ENCODE results near the gene UST.
"Not testable (repeated sequence)": the region's sequence is repeated elsewhere in the genome, so short reads cannot be mapped to it uniquely, and the experiment has no call there.

The UST gene

GRCh38 chr6:149001422-149001821 is 254.6 kb downstream of the UST start:
- H3K4me3 ChIP-seq (IDR thresholded peaks at IDR 0.05; ENCODE audit: insufficient read depth, low read depth, low read length) = no peak overlapping the region
- no peak for TF ChIP-seq CTCF (conservative IDR thresholded peaks at IDR 0.05; ENCODE audit: low read depth, low read length)
- no peaks in the 10 kb centered on the region for H3K36me3 ChIP-seq (ENCODE audit: insufficient read depth)
- no peaks in the 10 kb centered on the region for H3K79me2 ChIP-seq (ENCODE audit: insufficient read depth, low read depth)
- H3K9ac ChIP-seq = no peak overlapping the region
- no peak overlapping the region for H3K27ac ChIP-seq
- H3K4me1 ChIP-seq (ENCODE audit: low read depth, poor library complexity, severe bottlenecking) = peaks cover 34% of the 10 kb centered on the region
- peaks cover 25% of the 10 kb centered on the region; the same call in 1 of the 2 replicates for H3K27me3 ChIP-seq (ENCODE audit: insufficient read depth, low read depth)
- H3K4me2 ChIP-seq = no peak overlapping the region
- no peak overlapping the region for H2AFZ ChIP-seq (ENCODE audit: low read depth)
- no peaks in the 10 kb centered on the region for H4K20me1 ChIP-seq (ENCODE audit: insufficient read depth)

GRCh38 chr6:149003560-149003959 is 256.7 kb downstream of the UST start:
- Histone ChIP-seq H3K4me2 (no peak overlapping the region), H2AFZ (ENCODE audit: low read depth) (no peak overlapping the region), H3K4me3 (IDR thresholded peaks at IDR 0.05; ENCODE audit: insufficient read depth, low read depth, low read length) (no peak overlapping the region), H3K9ac (no peak overlapping the region), H3K27ac (no peak overlapping the region), H3K4me1 (ENCODE audit: low read depth, poor library complexity, severe bottlenecking) (peaks cover 12% of the 10 kb centered on the region), H3K36me3 (ENCODE audit: insufficient read depth) (no peaks in the 10 kb centered on the region), H3K79me2 (ENCODE audit: insufficient read depth, low read depth) (no peaks in the 10 kb centered on the region), H3K27me3 (ENCODE audit: insufficient read depth, low read depth) (peaks cover 18% of the 10 kb centered on the region; the same call in 1 of the 2 replicates), H4K20me1 (ENCODE audit: insufficient read depth) (no peaks in the 10 kb centered on the region)
- no peak for TF ChIP-seq CTCF (conservative IDR thresholded peaks at IDR 0.05; ENCODE audit: low read depth, low read length)

- H3K9ac ChIP-seq = no peak overlapping the region
- TF ChIP-seq CTCF (conservative IDR thresholded peaks at IDR 0.05; ENCODE audit: low read depth, low read length) = no peak
- H4K20me1 ChIP-seq (ENCODE audit: insufficient read depth) = no peaks in the 10 kb centered on the region
- H3K27ac ChIP-seq = no peak overlapping the region
- peaks cover 1% of the 10 kb centered on the region for H3K4me1 ChIP-seq (ENCODE audit: low read depth, poor library complexity, severe bottlenecking)
- H3K79me2 ChIP-seq (ENCODE audit: insufficient read depth, low read depth) = no peaks in the 10 kb centered on the region
- H3K36me3 ChIP-seq (ENCODE audit: insufficient read depth) = no peaks in the 10 kb centered on the region
- H3K4me2 ChIP-seq = no peak overlapping the region
- no peak overlapping the region for H2AFZ ChIP-seq (ENCODE audit: low read depth)
- H3K4me3 ChIP-seq (IDR thresholded peaks at IDR 0.05; ENCODE audit: insufficient read depth, low read depth, low read length) = no peak overlapping the region
- H3K27me3 ChIP-seq (ENCODE audit: insufficient read depth, low read depth) = peaks cover 11% of the 10 kb centered on the region; the same call in 1 of the 2 replicates
Observed at GRCh38 chr6:149004664-149005063, 257.8 kb downstream of the UST start.

DNA sequence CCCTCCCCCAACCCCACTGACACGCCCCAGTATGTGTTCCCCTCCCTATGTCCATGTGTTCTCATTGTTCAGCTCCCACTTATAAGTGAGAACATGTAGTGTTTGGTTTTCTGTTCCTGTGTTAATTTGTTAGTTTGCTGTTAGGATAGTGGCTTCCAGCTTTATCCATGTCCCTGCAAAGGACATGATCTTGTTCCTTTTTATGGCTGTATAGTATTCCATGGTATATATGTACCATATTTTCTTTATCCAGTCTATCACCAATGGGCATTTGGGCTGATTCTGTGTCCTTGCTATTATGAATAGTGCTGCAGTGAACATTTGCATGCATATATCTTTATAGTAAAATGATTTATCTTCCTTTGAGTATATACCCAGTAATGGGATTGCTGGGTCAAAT is 259.4 kb downstream of the UST start:
- H3K36me3 ChIP-seq (ENCODE audit: insufficient read depth); H2AFZ ChIP-seq (ENCODE audit: low read depth); H3K4me3 ChIP-seq (IDR thresholded peaks at IDR 0.05; ENCODE audit: insufficient read depth, low read depth, low read length); H3K27ac ChIP-seq; H3K4me1 ChIP-seq (ENCODE audit: low read depth, poor library complexity, severe bottlenecking); H3K79me2 ChIP-seq (ENCODE audit: insufficient read depth, low read depth); H3K9ac ChIP-seq; H4K20me1 ChIP-seq (ENCODE audit: insufficient read depth); H3K4me2 ChIP-seq; H3K27me3 ChIP-seq (ENCODE audit: insufficient read depth, low read depth): not testable (repeated sequence)

DNA sequence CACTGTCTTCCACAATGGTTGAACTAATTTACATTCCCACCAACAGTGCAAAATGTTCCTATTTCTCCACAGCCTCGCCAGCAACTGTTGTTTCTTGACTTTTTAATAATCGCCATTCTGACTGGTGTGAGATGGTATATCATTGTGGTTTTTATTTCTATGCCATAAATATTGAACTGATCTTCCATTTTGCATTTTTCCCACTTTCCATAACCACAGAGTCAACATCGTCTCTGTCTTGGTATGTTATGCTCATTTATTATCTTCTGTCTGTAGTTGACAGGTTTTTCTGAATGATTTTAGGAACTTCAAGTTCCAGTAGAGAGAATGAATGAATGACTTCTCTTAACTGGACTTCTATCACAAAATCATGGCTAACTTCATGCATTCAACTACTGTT is 259.8 kb downstream of the UST start:
- no peak overlapping the region for H3K27ac ChIP-seq
- no peaks in the 10 kb centered on the region for H3K4me1 ChIP-seq (ENCODE audit: low read depth, poor library complexity, severe bottlenecking)
- H3K79me2 ChIP-seq (ENCODE audit: insufficient read depth, low read depth) = no peaks in the 10 kb centered on the region
- no peak for TF ChIP-seq CTCF (conservative IDR thresholded peaks at IDR 0.05; ENCODE audit: low read depth, low read length)
- H3K36me3 ChIP-seq (ENCODE audit: insufficient read depth) = no peaks in the 10 kb centered on the region
- no peak overlapping the region for H3K4me2 ChIP-seq
- H4K20me1 ChIP-seq (ENCODE audit: insufficient read depth) = no peaks in the 10 kb centered on the region
- H3K4me3 ChIP-seq (IDR thresholded peaks at IDR 0.05; ENCODE audit: insufficient read depth, low read depth, low read length) = no peak overlapping the region
- no peak overlapping the region for H2AFZ ChIP-seq (ENCODE audit: low read depth)
- H3K27me3 ChIP-seq (ENCODE audit: insufficient read depth, low read depth) = no peaks in the 10 kb centered on the region
- H3K9ac ChIP-seq = no peak overlapping the region

Data from KMS-11 (cell line).